GM10266 (cell line): ENCODE results near the gene NUDT8.
"Not testable (repeated sequence)": the region's sequence is repeated elsewhere in the genome, so short reads cannot be mapped to it uniquely, and the experiment has no call there.

Source experiments
- DNase-seq: peaks from one replicate; pipeline ENCODE4 v3.0.0; 2012; ENCODE audit errors: extremely low spot score
- CTCF ChIP-seq: IDR thresholded peaks from 2 replicates; pipeline ENCODE4 v1.5.1; 2012; ENCODE audit warnings: mild to moderate bottlenecking, low read depth; ENCODE audit not compliant: control insufficient read depth, insufficient read depth; ENCODE audit errors: missing control alignments

Gene NUDT8

GRCh38 chr11:67664696-67665540, 35.2 kb upstream of the NUDT8 start:
- TF ChIP-seq CTCF = no peak

GRCh38 chr11:67664213-67664585, 34.5 kb upstream of the NUDT8 start:
- no peak for DNase-seq
- no peak for TF ChIP-seq CTCF

More at GRCh38 chr11:67664696-67665540, 35.2 kb upstream of the NUDT8 start:
- no peak for DNase-seq

- TF ChIP-seq CTCF = no peak
- DNase-seq = no peak
Observed at GRCh38 chr11:67663532-67664212, 33.9 kb upstream of the NUDT8 start.

DNA sequence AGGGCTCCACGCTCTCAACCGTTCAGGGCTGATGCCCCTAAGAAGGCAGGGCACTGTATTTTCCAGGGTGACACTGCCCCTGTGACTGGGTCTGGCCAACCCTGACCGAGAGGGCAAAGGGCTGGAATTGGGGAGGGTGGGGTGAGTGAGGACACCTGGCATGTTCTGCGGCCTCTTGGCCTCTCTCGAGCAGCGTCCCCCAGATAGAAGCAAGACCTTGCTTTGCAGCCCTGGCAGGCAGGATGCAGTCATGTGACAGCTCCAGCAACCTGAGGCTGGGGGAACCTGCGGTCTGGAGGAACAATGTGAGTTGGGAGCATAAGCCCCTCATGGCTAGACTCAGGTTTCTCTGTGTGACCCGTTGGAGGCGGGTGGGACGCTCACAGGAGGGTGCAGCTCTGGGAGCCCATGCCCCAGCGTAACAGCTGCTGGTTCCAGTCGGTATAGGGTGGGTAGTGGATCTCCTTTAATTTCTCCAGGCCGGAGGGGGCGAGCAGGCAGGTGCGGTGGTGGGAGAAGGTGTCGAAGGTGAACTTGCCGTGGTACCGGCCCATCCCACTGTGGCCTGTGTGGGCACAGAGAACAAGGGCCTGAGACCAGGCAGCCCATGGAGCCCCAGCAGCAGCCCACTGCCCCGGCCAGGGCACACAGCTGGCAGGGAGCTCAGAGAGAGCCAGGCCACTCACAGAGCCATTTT, 33.2 kb upstream of the NUDT8 start:
- DNase-seq = no peak
- no peak for TF ChIP-seq CTCF

- no peak for DNase-seq
- no peak for TF ChIP-seq CTCF
Observed at GRCh38 chr11:67662142-67662834, 32.6 kb upstream of the NUDT8 start.

- DNase-seq = not testable (repeated sequence)
Observed at GRCh38 chr11:67660752-67661151, 31.0 kb upstream of the NUDT8 start.

GRCh38 chr11:67659651-67660165, 30.0 kb upstream of the NUDT8 start:
- not testable (repeated sequence) for DNase-seq
